GM10266 (cell line): ENCODE data around the gene TNRC6A.

ENCODE experiments used
- DNase-seq: peaks from one replicate; pipeline ENCODE4 v3.0.0; 2012; ENCODE audit errors: extremely low spot score
- TF ChIP-seq, protein P1 (sequence below): IDR thresholded peaks from 2 replicates; pipeline ENCODE4 v1.5.1; 2012; ENCODE audit warnings: mild to moderate bottlenecking, low read depth; ENCODE audit not compliant: control insufficient read depth, insufficient read depth; ENCODE audit errors: missing control alignments

TNRC6A gene

DNA sequence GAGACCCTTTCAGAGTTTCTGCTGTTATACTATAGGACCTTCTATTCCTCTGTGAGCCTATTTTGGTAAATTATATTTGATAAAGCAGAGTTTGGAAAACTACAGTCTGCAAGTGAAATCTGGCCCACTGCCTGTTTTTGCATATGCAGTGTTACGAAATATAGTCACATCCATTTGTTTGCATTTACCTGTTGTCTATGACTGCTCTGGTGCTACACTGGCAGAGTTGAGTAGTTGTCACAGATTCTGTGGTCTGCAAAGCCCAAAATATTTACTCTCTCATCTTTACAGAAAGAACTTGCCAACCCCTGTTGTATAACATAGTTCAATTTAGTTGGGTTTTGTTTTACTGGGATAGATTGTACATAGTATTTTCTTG, 42.3 kb downstream of the TNRC6A start:
- no peak for DNase-seq
- TF ChIP-seq, protein P1, sequence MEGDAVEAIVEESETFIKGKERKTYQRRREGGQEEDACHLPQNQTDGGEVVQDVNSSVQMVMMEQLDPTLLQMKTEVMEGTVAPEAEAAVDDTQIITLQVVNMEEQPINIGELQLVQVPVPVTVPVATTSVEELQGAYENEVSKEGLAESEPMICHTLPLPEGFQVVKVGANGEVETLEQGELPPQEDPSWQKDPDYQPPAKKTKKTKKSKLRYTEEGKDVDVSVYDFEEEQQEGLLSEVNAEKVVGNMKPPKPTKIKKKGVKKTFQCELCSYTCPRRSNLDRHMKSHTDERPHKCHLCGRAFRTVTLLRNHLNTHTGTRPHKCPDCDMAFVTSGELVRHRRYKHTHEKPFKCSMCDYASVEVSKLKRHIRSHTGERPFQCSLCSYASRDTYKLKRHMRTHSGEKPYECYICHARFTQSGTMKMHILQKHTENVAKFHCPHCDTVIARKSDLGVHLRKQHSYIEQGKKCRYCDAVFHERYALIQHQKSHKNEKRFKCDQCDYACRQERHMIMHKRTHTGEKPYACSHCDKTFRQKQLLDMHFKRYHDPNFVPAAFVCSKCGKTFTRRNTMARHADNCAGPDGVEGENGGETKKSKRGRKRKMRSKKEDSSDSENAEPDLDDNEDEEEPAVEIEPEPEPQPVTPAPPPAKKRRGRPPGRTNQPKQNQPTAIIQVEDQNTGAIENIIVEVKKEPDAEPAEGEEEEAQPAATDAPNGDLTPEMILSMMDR, result no peak

DNA sequence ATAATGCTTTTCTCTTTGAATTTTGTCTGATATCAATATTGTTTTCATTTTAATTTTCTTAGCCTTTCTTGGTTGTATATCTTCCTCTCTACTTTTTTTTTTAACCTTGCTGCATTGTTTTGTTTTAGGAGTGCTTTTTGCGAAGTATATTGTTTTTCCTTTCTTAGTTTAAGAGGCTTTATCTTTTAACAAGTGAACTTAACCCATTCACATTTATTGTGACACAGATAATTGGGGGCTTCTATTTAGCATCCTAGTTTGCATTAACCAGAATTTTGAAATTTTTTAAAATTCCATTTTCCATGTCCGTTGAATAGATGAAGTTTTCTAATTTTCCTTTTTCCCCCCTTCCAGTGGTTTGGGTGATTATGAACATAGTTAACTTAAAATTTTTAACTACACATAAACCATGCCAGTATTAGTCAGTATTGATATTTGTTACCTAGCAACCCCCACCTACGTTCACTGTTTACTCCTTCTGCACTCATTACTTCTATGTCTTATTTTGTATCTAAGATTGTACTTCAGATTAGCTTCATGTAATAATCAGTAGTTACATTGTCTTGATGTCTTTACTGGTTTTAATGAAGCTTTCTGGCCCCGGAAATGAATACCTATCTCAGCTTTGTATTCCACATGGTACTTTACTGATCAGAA, 44.4 kb downstream of the TNRC6A start:
- no peak for DNase-seq
- TF ChIP-seq, protein P1, result no peak

DNA sequence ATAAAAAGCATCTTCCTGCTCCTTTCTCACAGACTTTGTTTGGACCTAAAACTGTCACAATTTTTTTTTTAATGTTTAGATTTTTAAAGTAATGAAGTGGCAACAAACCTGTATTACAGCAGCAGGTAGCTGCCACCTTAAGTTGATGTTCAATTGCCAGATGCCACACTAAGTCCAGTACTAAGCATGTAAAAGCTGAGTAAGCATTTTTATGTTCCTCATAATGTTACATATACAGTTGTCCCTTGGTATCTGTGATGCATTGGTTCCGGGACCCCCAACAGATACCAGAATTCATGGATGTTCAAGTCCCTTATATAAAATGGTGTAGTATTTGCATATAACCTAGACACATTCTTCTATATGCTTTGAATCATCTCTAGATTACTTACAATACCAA, 45.1 kb downstream of the TNRC6A start:
- no peak for DNase-seq
- TF ChIP-seq, protein P1, result no peak

DNA sequence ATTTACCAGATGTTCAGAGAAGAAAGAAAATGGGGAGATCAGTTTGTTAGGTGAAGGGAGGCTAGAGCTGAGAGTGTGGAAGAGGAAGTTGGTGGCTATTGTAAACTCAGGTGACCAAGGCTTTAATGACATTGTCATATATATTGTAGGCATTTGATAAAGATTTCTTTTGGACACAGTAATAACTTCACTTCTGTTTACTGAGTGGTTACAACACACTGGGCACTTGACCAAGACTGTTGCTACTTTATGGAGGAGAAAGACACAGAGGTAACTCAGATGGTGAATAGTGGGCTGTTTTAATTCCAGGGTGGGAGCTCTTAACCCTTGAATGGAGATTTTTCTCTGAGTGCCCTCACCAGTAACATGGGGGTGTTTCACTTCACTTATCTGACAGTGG, 46.0 kb downstream of the TNRC6A start:
- DNase-seq, result no peak
- TF ChIP-seq, protein P1, result no peak

DNA sequence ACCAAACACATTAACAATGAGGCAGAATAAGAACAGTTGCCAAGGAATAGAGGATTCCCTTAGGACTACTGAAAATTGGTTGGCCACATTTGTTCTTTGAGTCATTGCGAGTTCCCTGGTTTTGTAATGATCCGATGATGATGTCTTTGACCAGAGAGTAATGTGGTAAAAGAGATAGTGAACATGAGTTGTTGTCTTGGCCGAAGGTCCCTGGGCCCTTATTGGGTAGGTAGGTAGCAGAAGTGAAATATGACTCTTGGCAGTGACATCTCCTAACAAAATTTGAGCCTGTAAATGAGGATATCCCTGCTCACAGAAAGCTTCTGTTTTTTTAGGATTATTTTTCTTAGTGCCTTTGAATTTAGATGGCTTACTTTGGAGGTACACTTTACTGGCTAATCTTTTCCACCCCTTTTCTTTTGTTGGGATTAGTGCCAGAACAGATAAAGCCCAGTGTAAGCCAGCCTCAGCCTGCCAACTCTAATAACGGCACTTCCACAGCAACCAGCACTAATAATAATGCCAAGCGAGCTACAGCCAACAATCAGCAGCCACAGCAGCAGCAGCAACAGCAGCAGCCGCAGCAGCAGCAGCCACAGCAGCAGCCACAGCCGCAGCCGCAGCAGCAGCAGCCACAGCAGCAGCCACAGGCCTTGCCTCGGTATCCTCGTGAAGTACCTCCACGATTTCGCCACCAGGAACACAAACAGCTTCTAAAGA, 47.2 kb downstream of the TNRC6A start:
- no peak for DNase-seq

DNA sequence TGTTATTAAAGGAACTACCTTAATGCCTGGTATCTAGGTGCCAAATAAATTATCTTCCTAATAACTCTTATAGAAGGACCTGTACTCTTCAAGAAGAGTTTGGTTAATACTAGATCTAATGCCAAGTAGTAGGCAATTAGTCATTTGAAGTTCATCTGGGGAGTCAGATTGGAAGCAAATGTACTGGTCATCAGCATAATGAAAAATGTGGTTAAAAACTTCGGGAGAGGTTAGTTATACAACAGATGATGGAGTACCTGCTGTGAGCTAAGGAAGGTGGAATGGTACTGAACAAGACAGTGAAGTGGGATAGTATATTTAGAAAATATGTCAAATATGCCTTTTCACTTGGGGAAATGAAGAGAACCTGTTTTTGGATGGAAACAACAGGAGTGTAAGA, 49.2 kb downstream of the TNRC6A start:
- TF ChIP-seq, protein P1, result no peak
- DNase-seq, result no peak

More for the DNA sequence above, 47.2 kb downstream of the TNRC6A start:
- TF ChIP-seq, protein P1, result no peak

DNA sequence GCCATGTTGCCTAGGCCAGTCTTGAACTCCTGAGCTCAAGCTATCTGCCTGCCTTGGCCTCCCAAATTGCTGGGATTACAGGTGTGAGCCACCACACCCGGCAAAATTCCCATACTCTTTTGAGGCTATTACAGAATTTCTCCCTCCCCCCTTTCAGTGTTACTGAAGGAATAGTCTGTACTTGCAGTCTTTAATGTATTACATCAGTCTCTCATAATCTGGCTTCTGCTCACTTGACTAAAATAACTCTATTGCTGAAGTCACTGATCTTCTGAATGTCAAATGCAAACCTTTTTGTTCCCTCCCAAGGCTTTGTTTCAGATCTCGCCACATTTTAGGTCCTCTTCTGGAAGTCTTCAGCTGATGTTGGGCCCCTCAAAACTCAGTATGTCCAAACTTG, 51.8 kb downstream of the TNRC6A start:
- TF ChIP-seq, protein P1, result no peak
- DNase-seq, result no peak
